NT2/D1 (cell line): ENCODE results near the gene SMCHD1.

Experiments
- DNase-seq: peaks from one replicate; pipeline ENCODE4 v3.0.0-alpha.2; 2011; ENCODE audit warnings: low read depth, low spot score
- H3K27me3 ChIP-seq: 2 replicates; pipeline ENCODE4 v1.6.0; 2011; ENCODE audit warnings: mild to moderate bottlenecking; ENCODE audit not compliant: insufficient read length, insufficient read depth
- H3K36me3 ChIP-seq: 2 replicates; pipeline ENCODE4 v1.6.1; 2011; ENCODE audit warnings: mild to moderate bottlenecking, low read length, mixed read lengths; ENCODE audit not compliant: insufficient read depth, insufficient read length
- H3K4me1 ChIP-seq: 2 replicates; pipeline ENCODE4 v1.5.1; 2011; ENCODE audit not compliant: insufficient read depth, insufficient read length
- H3K4me3 ChIP-seq: 2 replicates; pipeline ENCODE4 v1.5.1; 2011; ENCODE audit warnings: low read depth; ENCODE audit not compliant: insufficient read length
- H3K9ac ChIP-seq: 2 replicates; pipeline ENCODE4 v1.6.0; 2011; ENCODE audit warnings: low read depth; ENCODE audit not compliant: insufficient read length
- H3K9me3 ChIP-seq: 2 replicates; pipeline ENCODE4 v1.5.1; 2011; ENCODE audit warnings: mild to moderate bottlenecking, low read length; ENCODE audit not compliant: insufficient read depth
- SUZ12 ChIP-seq: IDR thresholded peaks from 2 replicates; pipeline ENCODE4 v1.6.1; 2011; ENCODE audit not compliant: insufficient read length, insufficient read depth; ENCODE audit errors: extremely low read depth
- YY1 ChIP-seq: IDR thresholded peaks from 2 replicates; pipeline ENCODE4 v1.6.1; 2011; ENCODE audit not compliant: insufficient read length, insufficient read depth
- ZNF274 ChIP-seq: IDR thresholded peaks from 2 replicates; pipeline ENCODE4 v1.6.1; 2011; ENCODE audit warnings: mild to moderate bottlenecking, low read depth, low read length

The SMCHD1 gene

DNA sequence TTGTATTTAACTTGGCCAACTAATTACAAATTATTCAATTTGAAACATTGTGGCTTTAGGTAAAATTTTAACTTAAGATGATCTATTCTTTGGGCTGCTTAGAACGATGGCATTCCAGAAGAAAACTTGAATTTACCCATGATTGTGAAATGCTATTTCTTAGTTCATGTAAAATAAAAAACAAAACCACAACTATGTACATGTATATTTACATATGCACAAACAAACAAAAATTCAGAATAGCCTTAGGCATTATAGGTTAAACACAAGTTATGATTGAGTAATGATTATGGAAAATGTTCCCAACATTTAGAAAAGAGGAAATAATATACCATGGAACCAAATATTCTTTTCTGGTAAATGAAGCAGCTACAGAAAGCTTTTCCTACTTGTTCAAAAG lies 3.5 kb upstream of the SMCHD1 start:
- no peak overlapping the region for H3K4me3 ChIP-seq
- peaks cover 2% of the 10 kb centered on the region for H3K4me1 ChIP-seq
- H3K27me3 ChIP-seq = no peaks in the 10 kb centered on the region
- no peaks in the 10 kb centered on the region for H3K36me3 ChIP-seq
- no peak for DNase-seq
- H3K9ac ChIP-seq = no peak overlapping the region
- H3K9me3 ChIP-seq = no peaks in the 10 kb centered on the region
- TF ChIP-seq ZNF274 (no peak), YY1 (no peak)

DNA sequence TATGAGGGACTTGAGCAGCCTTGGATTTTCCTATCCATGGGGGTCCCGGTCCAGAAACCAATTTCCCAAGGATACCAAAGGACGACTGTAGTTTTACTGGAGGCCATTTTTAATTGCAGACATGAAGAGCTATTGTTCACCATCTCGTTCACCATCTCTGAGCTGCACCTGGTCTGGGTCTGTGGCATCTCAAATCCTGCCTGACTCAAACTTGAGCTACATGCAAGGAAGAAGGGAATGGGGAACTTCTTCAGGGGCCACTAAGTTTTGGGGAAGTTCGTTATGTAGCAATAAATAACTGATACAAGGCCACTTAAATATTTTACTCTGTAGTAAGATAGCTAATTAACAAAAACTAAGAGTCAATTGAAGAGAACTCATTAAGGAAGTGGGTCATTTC lies 2.1 kb upstream of the SMCHD1 start:
- no peak for TF ChIP-seq SUZ12
- TF ChIP-seq YY1 = no peak
- TF ChIP-seq ZNF274 = no peak
- Histone ChIP-seq H3K4me3 (no peak overlapping the region), H3K36me3 (no peaks in the 10 kb centered on the region), H3K9me3 (no peaks in the 10 kb centered on the region), H3K27me3 (no peaks in the 10 kb centered on the region), H3K9ac (no peak overlapping the region), H3K4me1 (peaks cover 2% of the 10 kb centered on the region)
- DNase-seq = no peak

DNA sequence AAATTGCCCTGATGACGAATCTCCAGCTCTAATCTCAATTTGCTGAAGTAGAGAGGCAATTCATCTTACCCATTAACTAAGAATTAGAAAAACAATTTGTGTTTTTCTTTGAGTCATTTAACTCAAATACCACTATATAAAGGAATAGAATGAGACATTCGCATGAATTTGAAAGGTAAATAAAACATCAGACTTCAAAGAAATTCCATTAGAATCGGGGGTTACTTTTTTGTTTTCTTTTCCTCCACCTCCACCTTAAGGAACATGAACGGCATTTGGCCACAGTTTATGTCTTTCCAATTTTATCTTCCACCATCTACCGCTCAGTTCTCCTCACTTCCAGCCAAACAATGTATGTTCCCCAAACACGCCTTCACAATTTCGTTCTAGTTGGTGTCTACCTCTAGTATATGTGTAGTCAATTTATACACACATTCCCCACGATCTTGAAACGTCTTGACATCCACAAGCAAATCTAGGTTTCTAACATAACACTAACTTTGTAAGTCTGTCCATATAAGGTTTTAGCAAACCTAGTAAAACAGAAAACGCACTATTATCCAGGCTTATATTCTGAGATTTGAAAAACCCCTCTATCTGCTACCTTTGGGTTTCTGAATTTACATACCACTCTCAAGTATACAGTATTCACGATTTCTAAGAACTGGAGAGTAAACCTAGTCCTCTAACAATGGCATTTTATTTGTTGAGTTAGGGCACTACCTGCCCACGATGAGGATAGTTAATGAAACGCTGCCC lies 1.2 kb upstream of the SMCHD1 start:
- no peak for DNase-seq
- Histone ChIP-seq H3K27me3 (no peaks in the 10 kb centered on the region), H3K4me1 (no peaks in the 10 kb centered on the region), H3K9ac (peak overlapping the region; percentile 95), H3K9me3 (no peaks in the 10 kb centered on the region), H3K36me3 (no peaks in the 10 kb centered on the region), H3K4me3 (peak overlapping the region; percentile 84)
- TF ChIP-seq YY1 (no peak), ZNF274 (no peak), SUZ12 (no peak)

DNA sequence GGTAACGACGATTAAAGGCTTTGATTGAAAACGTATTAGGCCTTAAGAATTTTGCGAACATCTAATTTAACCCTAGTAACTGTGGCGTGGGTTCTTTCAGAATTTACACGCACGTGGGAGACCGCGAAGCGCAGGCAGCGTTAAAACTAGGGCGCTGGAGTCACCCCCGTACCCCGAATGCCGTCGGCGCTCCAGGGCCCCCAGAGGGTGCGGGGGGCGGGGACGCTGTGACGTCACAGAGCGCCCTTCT lies 673 bp upstream of the SMCHD1 start:
- no peak for DNase-seq
- H3K36me3 ChIP-seq = no peaks in the 10 kb centered on the region
- TF ChIP-seq YY1 (no peak), SUZ12 (no peak), ZNF274 (no peak)
- peak overlapping the region; percentile 84 for H3K4me3 ChIP-seq
- no peaks in the 10 kb centered on the region for H3K9me3 ChIP-seq
- no peaks in the 10 kb centered on the region for H3K27me3 ChIP-seq
- peak overlapping the region; percentile 95 for H3K9ac ChIP-seq
- H3K4me1 ChIP-seq = no peaks in the 10 kb centered on the region

DNA sequence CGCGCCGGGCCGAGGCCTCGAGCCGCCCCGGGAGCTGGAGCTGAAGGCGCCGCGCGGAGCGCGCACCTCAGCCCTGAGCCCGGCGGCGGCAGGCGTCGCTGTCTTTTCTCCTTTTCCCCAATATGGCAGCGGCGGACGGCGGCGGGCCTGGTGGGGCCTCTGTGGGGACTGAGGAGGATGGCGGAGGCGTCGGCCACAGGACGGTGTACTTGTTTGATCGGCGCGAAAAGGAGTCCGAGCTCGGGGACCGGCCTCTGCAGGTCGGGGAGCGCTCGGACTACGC lies 369 bp downstream of the SMCHD1 start:
- H3K27me3 ChIP-seq = no peaks in the 10 kb centered on the region
- peak overlapping the region; percentile 95 for H3K9ac ChIP-seq
- H3K4me3 ChIP-seq = peak overlapping the region; percentile 92
- no peaks in the 10 kb centered on the region for H3K9me3 ChIP-seq
- no peak for DNase-seq
- no peaks in the 10 kb centered on the region for H3K36me3 ChIP-seq
- no peak for TF ChIP-seq ZNF274
- no peak for TF ChIP-seq SUZ12
- TF ChIP-seq YY1 = no peak
- no peaks in the 10 kb centered on the region for H3K4me1 ChIP-seq

- Histone ChIP-seq H3K9me3 (no peaks in the 10 kb centered on the region), H3K27me3 (no peaks in the 10 kb centered on the region), H3K4me1 (no peaks in the 10 kb centered on the region), H3K36me3 (no peaks in the 10 kb centered on the region), H3K9ac (peak overlapping the region; percentile 95), H3K4me3 (peak overlapping the region; percentile 92)
- no peak for TF ChIP-seq ZNF274
- TF ChIP-seq SUZ12 = no peak
- no peak for TF ChIP-seq YY1
- DNase-seq = no peak
Measured at GRCh38 chr18:2656237-2656980, 883 bp downstream of the SMCHD1 start.

DNA sequence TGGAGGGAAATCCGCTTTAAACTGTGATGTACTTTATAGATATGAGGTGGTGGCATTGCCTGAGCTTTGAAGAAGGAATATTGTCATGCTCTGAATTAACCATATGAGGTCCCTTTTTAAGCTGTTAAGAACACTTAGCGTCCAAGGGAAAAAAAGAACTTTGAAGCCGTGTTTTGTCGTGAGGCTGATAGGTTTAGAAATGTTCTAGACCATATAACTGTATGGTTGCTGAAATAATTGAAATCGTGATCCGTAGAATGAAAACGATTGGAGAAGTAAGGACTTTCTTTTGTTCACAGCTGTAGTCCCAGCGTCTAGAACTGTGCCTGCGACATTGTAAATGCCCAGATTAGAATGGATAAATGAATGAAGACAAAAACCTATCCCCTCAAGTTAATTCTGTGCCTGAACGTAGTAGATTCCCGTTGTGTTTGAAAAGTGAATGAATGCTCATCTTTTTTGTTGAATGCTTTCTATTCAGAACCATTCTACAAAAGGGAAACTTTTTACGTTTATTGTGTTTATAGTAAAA lies 1.5 kb downstream of the SMCHD1 start:
- H3K27me3 ChIP-seq = no peaks in the 10 kb centered on the region
- no peaks in the 10 kb centered on the region for H3K4me1 ChIP-seq
- no peaks in the 10 kb centered on the region for H3K9me3 ChIP-seq
- TF ChIP-seq SUZ12 (no peak), YY1 (no peak), ZNF274 (no peak)
- DNase-seq = no peak
- no peaks in the 10 kb centered on the region for H3K36me3 ChIP-seq
- H3K9ac ChIP-seq = peak overlapping the region; percentile 95
- H3K4me3 ChIP-seq = peak overlapping the region; percentile 92
